ENCODE data around the gene DOCK11. TPM values are rescaled to one million over a fixed set of nuclear protein-coding genes. Genes with fewer than 3 reads are reported as not detected.

DOCK11 gene
- total and polyA plus RNA-seq, 2 donors (not counting 1 experiment from before 2014, with no cell fraction given) = 40.1 to 85.3 TPM

GRCh38 chrX:118493653-118494297 lies 1.8 kb upstream of the DOCK11 start:
- H2AFZ ChIP-seq (ENCODE audit: low read length) = no peak overlapping the region
- H3K79me2 ChIP-seq (ENCODE audit: control insufficient read depth, insufficient read depth, low read length) = peaks cover 18% of the 10 kb centered on the region
- H3K4me1 ChIP-seq (ENCODE audit: control insufficient read depth, extremely low read depth, insufficient read depth, low read length) = no peaks in the 10 kb centered on the region
- DNase-seq (ENCODE audit: low read depth in 2 of 2) = peak in 1 of 2 donors; percentile 11
- H4K20me1 ChIP-seq (ENCODE audit: control insufficient read depth, extremely low read depth, insufficient read depth, low read length) = no peaks in the 10 kb centered on the region
- no peaks in the 10 kb centered on the region for H3K9me3 ChIP-seq (ENCODE audit: control insufficient read depth, insufficient read depth, low read depth, low read length)
- TF ChIP-seq EZH2 (IDR thresholded peaks at IDR 0.05; ENCODE audit: low read length, missing control alignments) (no peak), CTCF (conservative IDR thresholded peaks at IDR 0.05 in 1 of 2, IDR thresholded peaks at IDR 0.05 in 1 of 2; ENCODE audit: low read depth in 1 of 2, low read length in 2 of 2) (no peak)
- H3K9ac ChIP-seq (ENCODE audit: insufficient read depth, low read length) = no peak overlapping the region
- no peak overlapping the region for H3K4me3 ChIP-seq (replicated peaks in 1 of 4; ENCODE audit: control extremely low read depth in 1 of 4, insufficient read depth in 1 of 4, low read depth in 3 of 4, low read length in 4 of 4)
- H3K27me3 ChIP-seq (ENCODE audit: control insufficient read depth, insufficient read depth, low read length) = no peaks in the 10 kb centered on the region
- no peak overlapping the region for H3K27ac ChIP-seq (ENCODE audit: insufficient read depth, low read length)
- H3K4me2 ChIP-seq (ENCODE audit: extremely low read depth, insufficient read depth, low read length) = no peak overlapping the region
- H3K36me3 ChIP-seq (ENCODE audit: control insufficient read depth, insufficient read depth, low read length) = no peaks in the 10 kb centered on the region

- peak overlapping the region; percentile 35 for H2AFZ ChIP-seq (ENCODE audit: low read length)
- peaks cover 29% of the 10 kb centered on the region for H3K79me2 ChIP-seq (ENCODE audit: control insufficient read depth, insufficient read depth, low read length)
- peak overlapping the region; percentile 64 for H3K4me2 ChIP-seq (ENCODE audit: extremely low read depth, insufficient read depth, low read length)
- H3K4me3 ChIP-seq (replicated peaks in 1 of 4; ENCODE audit: control extremely low read depth in 1 of 4, insufficient read depth in 1 of 4, low read depth in 3 of 4, low read length in 4 of 4) = peak overlapping the region; percentile 64 to 83 (median 70)
- H3K27ac ChIP-seq (ENCODE audit: insufficient read depth, low read length) = peak overlapping the region; percentile 51
- H3K36me3 ChIP-seq (ENCODE audit: control insufficient read depth, insufficient read depth, low read length) = no peaks in the 10 kb centered on the region
- no peaks in the 10 kb centered on the region for H4K20me1 ChIP-seq (ENCODE audit: control insufficient read depth, extremely low read depth, insufficient read depth, low read length)
- peak; percentile 11 to 30 for DNase-seq (ENCODE audit: low read depth in 2 of 2)
- H3K9me3 ChIP-seq (ENCODE audit: control insufficient read depth, insufficient read depth, low read depth, low read length) = no peaks in the 10 kb centered on the region
- TF ChIP-seq CTCF (conservative IDR thresholded peaks at IDR 0.05 in 1 of 2, IDR thresholded peaks at IDR 0.05 in 1 of 2; ENCODE audit: low read depth in 1 of 2, low read length in 2 of 2) (no peak), EZH2 (IDR thresholded peaks at IDR 0.05; ENCODE audit: low read length, missing control alignments) (no peak)
- H3K9ac ChIP-seq (ENCODE audit: insufficient read depth, low read length) = peak overlapping the region; percentile 62
- H3K27me3 ChIP-seq (ENCODE audit: control insufficient read depth, insufficient read depth, low read length) = no peaks in the 10 kb centered on the region
- H3K4me1 ChIP-seq (ENCODE audit: control insufficient read depth, extremely low read depth, insufficient read depth, low read length) = no peaks in the 10 kb centered on the region
Observed at GRCh38 chrX:118495958-118496762, 545 bp downstream of the DOCK11 start.

GRCh38 chrX:118496763-118497079 lies 1.1 kb downstream of the DOCK11 start:
- no peak for TF ChIP-seq CTCF (conservative IDR thresholded peaks at IDR 0.05 in 1 of 2, IDR thresholded peaks at IDR 0.05 in 1 of 2; ENCODE audit: low read depth in 1 of 2, low read length in 2 of 2)
- TF ChIP-seq EZH2 (IDR thresholded peaks at IDR 0.05; ENCODE audit: low read length, missing control alignments) = no peak
- no peaks in the 10 kb centered on the region for H3K9me3 ChIP-seq (ENCODE audit: control insufficient read depth, insufficient read depth, low read depth, low read length)
- H3K27me3 ChIP-seq (ENCODE audit: control insufficient read depth, insufficient read depth, low read length) = no peaks in the 10 kb centered on the region
- peaks cover 29% of the 10 kb centered on the region for H3K79me2 ChIP-seq (ENCODE audit: control insufficient read depth, insufficient read depth, low read length)
- H3K4me2 ChIP-seq (ENCODE audit: extremely low read depth, insufficient read depth, low read length) = peak overlapping the region; percentile 64
- peak overlapping the region; percentile 51 for H3K27ac ChIP-seq (ENCODE audit: insufficient read depth, low read length)
- no peaks in the 10 kb centered on the region for H4K20me1 ChIP-seq (ENCODE audit: control insufficient read depth, extremely low read depth, insufficient read depth, low read length)
- no peaks in the 10 kb centered on the region for H3K36me3 ChIP-seq (ENCODE audit: control insufficient read depth, insufficient read depth, low read length)
- DNase-seq (ENCODE audit: low read depth in 2 of 2) = no peak
- H3K9ac ChIP-seq (ENCODE audit: insufficient read depth, low read length) = peak overlapping the region; percentile 62
- no peaks in the 10 kb centered on the region for H3K4me1 ChIP-seq (ENCODE audit: control insufficient read depth, extremely low read depth, insufficient read depth, low read length)
- H3K4me3 ChIP-seq (replicated peaks in 1 of 4; ENCODE audit: control extremely low read depth in 1 of 4, insufficient read depth in 1 of 4, low read depth in 3 of 4, low read length in 4 of 4) = peak overlapping the region; percentile 64 to 83 (median 70)
- H2AFZ ChIP-seq (ENCODE audit: low read length) = peak overlapping the region; percentile 35

Data from fibroblast of lung (primary cell).